Measurements from ENCODE around the gene ADAMTSL4. TPM values are rescaled to one million over a fixed set of nuclear protein-coding genes. Genes with fewer than 3 reads are reported as not detected.

ADAMTSL4 gene
- 2.4 to 4.3 TPM (median 2.8 TPM) in 5 replicates for total RNA-seq (2022; extraction: Qiagen RNA extraction; ENCODE audit: low read depth)

GRCh38 chr1:150548632-150549495 lies at the start of gene ADAMTSL4:
Gene ADAMTSL4 (plus strand): TSS chr1:150549408. CDS start chr1:150552289, 2,881 bp downstream.

GRCh38 chr1:150507912-150508864 lies 41.0 kb upstream of the ADAMTSL4 start, which contains the start of gene ECM1:
Gene ECM1 (plus strand): TSS chr1:150508109. CDS start chr1:150508210, 101 bp downstream.

GRCh38 chr1:150515328-150516049 lies 33.7 kb upstream of the ADAMTSL4 start, which contains the start of gene FALEC:
Gene FALEC (plus strand): TSS chr1:150515752.

GRCh38 chr1:150579110-150579944 lies 30.1 kb downstream of the ADAMTSL4 start, which contains the start of gene MCL1:
Gene MCL1 (minus strand): TSS chr1:150579610. CDS start chr1:150579530, 80 bp downstream.

Other genes with a start within 250 kb of the ADAMTSL4 start
- 48.1 to 62.5 TPM (median 56.4 TPM) in 5 replicates for gene PRPF3, start 227.9 kb upstream of the ADAMTSL4 start, total RNA-seq (2022; extraction: Qiagen RNA extraction; ENCODE audit: low read depth)
- 14.4 to 15.6 TPM (median 15.1 TPM) in 5 replicates for gene RPRD2, start 185.3 kb upstream of the ADAMTSL4 start, total RNA-seq (2022; extraction: Qiagen RNA extraction; ENCODE audit: low read depth)
- 19.8 to 22.5 TPM (median 20.6 TPM) in 5 replicates for gene TARS2, start 62.0 kb upstream of the ADAMTSL4 start, total RNA-seq (2022; extraction: Qiagen RNA extraction; ENCODE audit: low read depth)
- gene ECM1, start 41.3 kb upstream of the ADAMTSL4 start, total RNA-seq (2022; extraction: Qiagen RNA extraction; ENCODE audit: low read depth) = 1.5 to 2.4 TPM (median 1.8 TPM) in 5 replicates
- 0.29 to 0.46 TPM in 2 of 5 replicates, not detected in the others for gene FALEC, start 33.7 kb upstream of the ADAMTSL4 start, total RNA-seq (2022; extraction: Qiagen RNA extraction; ENCODE audit: low read depth)
- gene MCL1, start 30.2 kb downstream of the ADAMTSL4 start, total RNA-seq (2022; extraction: Qiagen RNA extraction; ENCODE audit: low read depth) = 122 to 171 TPM (median 160 TPM) in 5 replicates
- gene ENSA, start 80.2 kb downstream of the ADAMTSL4 start, total RNA-seq (2022; extraction: Qiagen RNA extraction; ENCODE audit: low read depth) = 128 to 152 TPM (median 133 TPM) in 5 replicates
- gene GOLPH3L, start 147.7 kb downstream of the ADAMTSL4 start, total RNA-seq (2022; extraction: Qiagen RNA extraction; ENCODE audit: low read depth) = 10.5 to 15.9 TPM (median 15.4 TPM) in 5 replicates
- gene HORMAD1, start 171.5 kb downstream of the ADAMTSL4 start, total RNA-seq (2022; extraction: Qiagen RNA extraction; ENCODE audit: low read depth) = 3.0 to 8.1 TPM (median 7.7 TPM) in 5 replicates
- gene CTSS, start 216.4 kb downstream of the ADAMTSL4 start, total RNA-seq (2022; extraction: Qiagen RNA extraction; ENCODE audit: low read depth) = 13.6 to 20.4 TPM (median 19.9 TPM) in 5 replicates